ENCODE measurements around the gene OR4D1. TPM values are rescaled to one million over a fixed set of nuclear protein-coding genes. Genes with fewer than 3 reads are reported as not detected.

OR4D1 gene
- total RNA-seq, 2 donors from 2014 or later: not detected

- Histone ChIP-seq H3K9me3 (no peaks in the 10 kb centered on the region), H3K36me3 (no peaks in the 10 kb centered on the region), H3K4me3 (no peak overlapping the region), H3K27me3 (replicated peaks; ENCODE audit: insufficient read depth) (no peaks in the 10 kb centered on the region), H3K27ac (no peak overlapping the region), H3K4me1 (ENCODE audit: control insufficient read depth in 1 of 2, low read depth in 2 of 2) (no peaks in the 10 kb centered on the region)
- ATAC-seq (ENCODE audit: insufficient number of reproducible peaks, low FRiP score, low read depth) (no peak), DNase-seq (ENCODE audit: low spot score) (no peak)
- TF ChIP-seq CTCF (IDR thresholded peaks at IDR 0.05): no peak
Measured at GRCh38 chr17:58176200-58176599, 28.0 kb downstream of the OR4D1 start.

- H3K27me3 ChIP-seq (replicated peaks; ENCODE audit: insufficient read depth): no peaks in the 10 kb centered on the region
- ATAC-seq (ENCODE audit: insufficient number of reproducible peaks, low FRiP score, low read depth): no peak
- H3K36me3 ChIP-seq: no peaks in the 10 kb centered on the region
- H3K4me1 ChIP-seq (ENCODE audit: control insufficient read depth in 1 of 2, low read depth in 2 of 2): no peaks in the 10 kb centered on the region
- H3K9me3 ChIP-seq: no peaks in the 10 kb centered on the region
- TF ChIP-seq CTCF (IDR thresholded peaks at IDR 0.05): no peak
- H3K4me3 ChIP-seq: no peak overlapping the region
- no peak for DNase-seq (ENCODE audit: low spot score)
- H3K27ac ChIP-seq: no peak overlapping the region
Measured at GRCh38 chr17:58181796-58182195, 33.6 kb downstream of the OR4D1 start.

GRCh38 chr17:58183514-58183913 lies 35.3 kb downstream of the OR4D1 start:
- Histone ChIP-seq H3K9me3 (no peaks in the 10 kb centered on the region), H3K4me1 (ENCODE audit: control insufficient read depth in 1 of 2, low read depth in 2 of 2) (no peaks in the 10 kb centered on the region), H3K27ac (no peak overlapping the region), H3K4me3 (no peak overlapping the region), H3K27me3 (replicated peaks; ENCODE audit: insufficient read depth) (no peaks in the 10 kb centered on the region), H3K36me3 (no peaks in the 10 kb centered on the region)
- DNase-seq (ENCODE audit: low spot score) (no peak), ATAC-seq (ENCODE audit: insufficient number of reproducible peaks, low FRiP score, low read depth) (no peak)
- no peak for TF ChIP-seq CTCF (IDR thresholded peaks at IDR 0.05)

- H3K4me3 ChIP-seq: no peak overlapping the region
- no peaks in the 10 kb centered on the region for H3K4me1 ChIP-seq (ENCODE audit: control insufficient read depth in 1 of 2, low read depth in 2 of 2)
- DNase-seq (ENCODE audit: low spot score) (no peak), ATAC-seq (ENCODE audit: insufficient number of reproducible peaks, low FRiP score, low read depth) (no peak)
- H3K9me3 ChIP-seq: no peaks in the 10 kb centered on the region
- no peaks in the 10 kb centered on the region for H3K27me3 ChIP-seq (replicated peaks; ENCODE audit: insufficient read depth)
- no peak for TF ChIP-seq CTCF (IDR thresholded peaks at IDR 0.05)
- H3K27ac ChIP-seq: no peak overlapping the region
- no peaks in the 10 kb centered on the region for H3K36me3 ChIP-seq
Measured at GRCh38 chr17:58184308-58184985, 36.3 kb downstream of the OR4D1 start.

GRCh38 chr17:58184986-58185761 lies 37.0 kb downstream of the OR4D1 start:
- H3K9me3 ChIP-seq: no peaks in the 10 kb centered on the region
- ATAC-seq (ENCODE audit: insufficient number of reproducible peaks, low FRiP score, low read depth) (no peak), DNase-seq (ENCODE audit: low spot score) (no peak)
- no peaks in the 10 kb centered on the region for H3K36me3 ChIP-seq
- H3K4me3 ChIP-seq: no peak overlapping the region
- no peaks in the 10 kb centered on the region for H3K27me3 ChIP-seq (replicated peaks; ENCODE audit: insufficient read depth)
- H3K4me1 ChIP-seq (ENCODE audit: control insufficient read depth in 1 of 2, low read depth in 2 of 2): no peaks in the 10 kb centered on the region
- no peak overlapping the region for H3K27ac ChIP-seq
- no peak for TF ChIP-seq CTCF (IDR thresholded peaks at IDR 0.05)

Measured in thoracic aorta (tissue), 2 donors.